Ishikawa (cell line): ENCODE measurements around the gene PRKAR2A.

Source experiments
- CEBPB ChIP-seq: IDR thresholded peaks from 2 replicates; pipeline ENCODE4 v1.6.1; 2012
- USF1 ChIP-seq: IDR thresholded peaks from 2 replicates; pipeline ENCODE4 v1.6.1; 2012

GRCh38 chr3:48879994-48880377 lies 32.3 kb upstream of the PRKAR2A start:
- TF ChIP-seq USF1 = no peak
- no peak for TF ChIP-seq CEBPB
